ENCODE results near the gene MED12.
"Not testable (repeated sequence)": the region's sequence is repeated elsewhere in the genome, so short reads cannot be mapped to it uniquely, and the experiment has no call there.

MED12 gene

DNA sequence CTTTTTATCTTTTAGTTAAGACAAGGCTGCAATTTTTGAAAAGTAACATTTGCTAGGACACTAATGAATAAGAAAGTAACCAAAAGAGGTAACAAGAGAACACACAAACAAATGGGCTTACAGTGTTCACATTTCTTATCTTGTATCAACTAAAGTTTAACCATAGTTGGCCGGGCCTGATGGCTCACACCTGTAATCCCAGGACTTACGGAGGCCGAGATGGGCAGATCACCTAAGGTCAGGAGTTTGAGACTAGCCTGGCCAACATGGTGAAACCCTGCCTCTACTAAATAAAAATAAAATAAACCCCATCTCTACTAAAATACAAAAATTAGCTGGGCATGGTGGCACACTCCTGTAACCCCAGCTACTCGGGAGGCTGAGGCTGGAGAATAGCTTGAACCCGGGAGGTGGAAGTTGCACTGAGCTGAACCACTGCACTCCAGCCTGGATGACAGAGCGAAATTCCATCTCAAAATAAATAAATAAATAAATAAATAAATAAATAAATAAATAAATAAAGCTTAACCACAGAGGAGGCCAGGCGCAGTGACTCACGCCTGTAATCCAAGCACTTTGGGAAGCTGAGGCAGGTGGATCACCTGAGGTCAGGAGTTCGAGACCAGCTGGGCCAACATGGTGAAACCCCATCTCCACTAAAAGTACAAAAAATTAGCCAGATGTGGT lies 62.3 kb downstream of the MED12 start:
- not testable (repeated sequence) for H3K4me1 ChIP-seq (ENCODE audit: control insufficient read depth, insufficient read depth, low read length)
- TF ChIP-seq, protein P1, sequence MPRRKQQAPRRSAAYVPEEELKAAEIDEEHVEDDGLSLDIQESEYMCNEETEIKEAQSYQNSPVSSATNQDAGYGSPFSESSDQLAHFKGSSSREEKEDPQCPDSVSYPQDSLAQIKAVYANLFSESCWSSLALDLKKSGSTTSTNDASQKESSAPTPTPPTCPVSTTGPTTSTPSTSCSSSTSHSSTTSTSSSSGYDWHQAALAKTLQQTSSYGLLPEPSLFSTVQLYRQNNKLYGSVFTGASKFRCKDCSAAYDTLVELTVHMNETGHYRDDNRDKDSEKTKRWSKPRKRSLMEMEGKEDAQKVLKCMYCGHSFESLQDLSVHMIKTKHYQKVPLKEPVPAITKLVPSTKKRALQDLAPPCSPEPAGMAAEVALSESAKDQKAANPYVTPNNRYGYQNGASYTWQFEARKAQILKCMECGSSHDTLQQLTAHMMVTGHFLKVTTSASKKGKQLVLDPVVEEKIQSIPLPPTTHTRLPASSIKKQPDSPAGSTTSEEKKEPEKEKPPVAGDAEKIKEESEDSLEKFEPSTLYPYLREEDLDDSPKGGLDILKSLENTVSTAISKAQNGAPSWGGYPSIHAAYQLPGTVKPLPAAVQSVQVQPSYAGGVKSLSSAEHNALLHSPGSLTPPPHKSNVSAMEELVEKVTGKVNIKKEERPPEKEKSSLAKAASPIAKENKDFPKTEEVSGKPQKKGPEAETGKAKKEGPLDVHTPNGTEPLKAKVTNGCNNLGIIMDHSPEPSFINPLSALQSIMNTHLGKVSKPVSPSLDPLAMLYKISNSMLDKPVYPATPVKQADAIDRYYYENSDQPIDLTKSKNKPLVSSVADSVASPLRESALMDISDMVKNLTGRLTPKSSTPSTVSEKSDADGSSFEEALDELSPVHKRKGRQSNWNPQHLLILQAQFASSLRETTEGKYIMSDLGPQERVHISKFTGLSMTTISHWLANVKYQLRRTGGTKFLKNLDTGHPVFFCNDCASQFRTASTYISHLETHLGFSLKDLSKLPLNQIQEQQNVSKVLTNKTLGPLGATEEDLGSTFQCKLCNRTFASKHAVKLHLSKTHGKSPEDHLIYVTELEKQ (tag by site-specific recombination; IDR thresholded peaks at IDR 0.05; ENCODE audit: borderline replicate concordance): peak; percentile 33; the same call in 1 of the 2 replicates
- TF ChIP-seq ZNF555 (tag by site-specific recombination; conservative IDR thresholded peaks at IDR 0.05) (peak; percentile 87), ZNF404 (tag by site-specific recombination; IDR thresholded peaks at IDR 0.05) (peak; percentile 84; the same call in 1 of the 2 replicates), KLF7 (tag by site-specific recombination; IDR thresholded peaks at IDR 0.05; ENCODE audit: borderline replicate concordance) (peak; percentile 67; the same call in 1 of the 2 replicates), ZNF560 (tag by site-specific recombination; IDR thresholded peaks at IDR 0.05; ENCODE audit: borderline replicate concordance) (peak; percentile 92), ZNF654 (tag by site-specific recombination; IDR thresholded peaks at IDR 0.05; ENCODE audit: low read depth) (peak; percentile 45; the same call in 1 of the 2 replicates), ZBTB8A (tag by site-specific recombination; IDR thresholded peaks at IDR 0.05) (peak; percentile 79), ZNF140 (tag by site-specific recombination; IDR thresholded peaks at IDR 0.05) (peak; percentile 96), ZNF629 (tag by site-specific recombination; IDR thresholded peaks at IDR 0.05) (peak; percentile 48), ZNF18 (tag by site-specific recombination; IDR thresholded peaks at IDR 0.05) (peak; percentile 48; the same call in 1 of the 2 replicates), ZNF341 (tag by site-specific recombination; IDR thresholded peaks at IDR 0.05; ENCODE audit: low read depth) (peak; percentile 30; the same call in 1 of the 2 replicates), ZNF121 (tag by site-specific recombination; IDR thresholded peaks at IDR 0.05) (0 out of 2 replicates have a peak, but pooled peaks have one; percentile 27), ZBTB21 (tag by site-specific recombination; IDR thresholded peaks at IDR 0.05) (peak; percentile 68; the same call in 1 of the 2 replicates), ZNF664 (tag by site-specific recombination; IDR thresholded peaks at IDR 0.05) (peak; percentile 70; the same call in 1 of the 2 replicates), ZNF510 (tag by site-specific recombination; IDR thresholded peaks at IDR 0.05; ENCODE audit: insufficient replicate concordance) (peak; percentile 81), ZNF610 (tag by site-specific recombination; IDR thresholded peaks at IDR 0.05; ENCODE audit: borderline replicate concordance) (0 out of 2 replicates have a peak, but pooled peaks have one; percentile 16), ZNF530 (tag by site-specific recombination; IDR thresholded peaks at IDR 0.05; ENCODE audit: low read depth) (0 out of 2 replicates have a peak, but pooled peaks have one; percentile 34), ZNF623 (tag by site-specific recombination; IDR thresholded peaks at IDR 0.05) (peak; percentile 82), ZNF558 (tag by site-specific recombination; IDR thresholded peaks at IDR 0.05) (peak; percentile 73), ZNF514 (tag by site-specific recombination; IDR thresholded peaks at IDR 0.05) (0 out of 2 replicates have a peak, but pooled peaks have one; percentile 34), OVOL3 (tag by site-specific recombination; IDR thresholded peaks at IDR 0.05) (peak; percentile 34; the same call in 1 of the 2 replicates), ZNF266 (tag by site-specific recombination; IDR thresholded peaks at IDR 0.05; ENCODE audit: low read depth) (peak; percentile 95), RBAK (tag by site-specific recombination; IDR thresholded peaks at IDR 0.05) (peak; percentile 84; the same call in 1 of the 2 replicates), ZNF202 (tag by site-specific recombination; IDR thresholded peaks at IDR 0.05; ENCODE audit: borderline replicate concordance) (peak; percentile 95; the same call in 1 of the 2 replicates), ZNF138 (tag by site-specific recombination; IDR thresholded peaks at IDR 0.05; ENCODE audit: borderline replicate concordance) (peak; percentile 97)
- TF ChIP-seq, protein P2, sequence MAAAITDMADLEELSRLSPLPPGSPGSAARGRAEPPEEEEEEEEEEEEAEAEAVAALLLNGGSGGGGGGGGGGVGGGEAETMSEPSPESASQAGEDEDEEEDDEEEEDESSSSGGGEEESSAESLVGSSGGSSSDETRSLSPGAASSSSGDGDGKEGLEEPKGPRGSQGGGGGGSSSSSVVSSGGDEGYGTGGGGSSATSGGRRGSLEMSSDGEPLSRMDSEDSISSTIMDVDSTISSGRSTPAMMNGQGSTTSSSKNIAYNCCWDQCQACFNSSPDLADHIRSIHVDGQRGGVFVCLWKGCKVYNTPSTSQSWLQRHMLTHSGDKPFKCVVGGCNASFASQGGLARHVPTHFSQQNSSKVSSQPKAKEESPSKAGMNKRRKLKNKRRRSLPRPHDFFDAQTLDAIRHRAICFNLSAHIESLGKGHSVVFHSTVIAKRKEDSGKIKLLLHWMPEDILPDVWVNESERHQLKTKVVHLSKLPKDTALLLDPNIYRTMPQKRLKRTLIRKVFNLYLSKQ (tag by site-specific recombination; IDR thresholded peaks at IDR 0.05; ENCODE audit: borderline replicate concordance): 0 out of 2 replicates have a peak, but pooled peaks have one; percentile 57
- TF ChIP-seq, protein P3, sequence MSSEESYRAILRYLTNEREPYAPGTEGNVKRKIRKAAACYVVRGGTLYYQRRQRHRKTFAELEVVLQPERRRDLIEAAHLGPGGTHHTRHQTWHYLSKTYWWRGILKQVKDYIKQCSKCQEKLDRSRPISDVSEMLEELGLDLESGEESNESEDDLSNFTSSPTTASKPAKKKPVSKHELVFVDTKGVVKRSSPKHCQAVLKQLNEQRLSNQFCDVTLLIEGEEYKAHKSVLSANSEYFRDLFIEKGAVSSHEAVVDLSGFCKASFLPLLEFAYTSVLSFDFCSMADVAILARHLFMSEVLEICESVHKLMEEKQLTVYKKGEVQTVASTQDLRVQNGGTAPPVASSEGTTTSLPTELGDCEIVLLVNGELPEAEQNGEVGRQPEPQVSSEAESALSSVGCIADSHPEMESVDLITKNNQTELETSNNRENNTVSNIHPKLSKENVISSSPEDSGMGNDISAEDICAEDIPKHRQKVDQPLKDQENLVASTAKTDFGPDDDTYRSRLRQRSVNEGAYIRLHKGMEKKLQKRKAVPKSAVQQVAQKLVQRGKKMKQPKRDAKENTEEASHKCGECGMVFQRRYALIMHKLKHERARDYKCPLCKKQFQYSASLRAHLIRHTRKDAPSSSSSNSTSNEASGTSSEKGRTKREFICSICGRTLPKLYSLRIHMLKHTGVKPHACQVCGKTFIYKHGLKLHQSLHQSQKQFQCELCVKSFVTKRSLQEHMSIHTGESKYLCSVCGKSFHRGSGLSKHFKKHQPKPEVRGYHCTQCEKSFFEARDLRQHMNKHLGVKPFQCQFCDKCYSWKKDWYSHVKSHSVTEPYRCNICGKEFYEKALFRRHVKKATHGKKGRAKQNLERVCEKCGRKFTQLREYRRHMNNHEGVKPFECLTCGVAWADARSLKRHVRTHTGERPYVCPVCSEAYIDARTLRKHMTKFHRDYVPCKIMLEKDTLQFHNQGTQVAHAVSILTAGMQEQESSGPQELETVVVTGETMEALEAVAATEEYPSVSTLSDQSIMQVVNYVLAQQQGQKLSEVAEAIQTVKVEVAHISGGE (tag by site-specific recombination; conservative IDR thresholded peaks at IDR 0.05; ENCODE audit: low read depth): peak; percentile 84

More for the DNA sequence above, 62.3 kb downstream of the MED12 start:
- H3K36me3 ChIP-seq (ENCODE audit: control insufficient read depth in 2 of 2, insufficient read depth in 1 of 2, low read length in 2 of 2); H3K9me3 ChIP-seq (ENCODE audit: control insufficient read depth, insufficient read depth, low read depth, low read length); H3K27ac ChIP-seq (ENCODE audit: extremely low read depth, low read depth, low read length); H3K4me3 ChIP-seq (ENCODE audit: low read depth, low read length): not testable (repeated sequence)
- ChIA-PET POLR2A (interaction anchor here (0.7 to 2.3 kb wide), 3 partner anchors 103 to 1096 kb away, joined by 4 to 19 read pairs (median 6); partner anchors contain the start of genes NONO and RPS4X), CTCF (interaction anchor here (0.7 to 6.6 kb wide), 8 partner anchors 35 to 1289 kb away, joined by 3 to 40 read pairs (median 3); no protein-coding TSS in a partner anchor)
